OCI-LY3 (cell line): ENCODE measurements around the gene PCSK4.

Source experiments
- CTCF ChIP-seq: fragments of 200-600, 300-600 bp; sonication (generic); IDR thresholded peaks from 2 replicates; pipeline ENCODE4 v1.5.1; 2014; ENCODE audit warnings: antibody characterized with exemption, low read length, low read depth
- EZH2phosphoT487 ChIP-seq: fragments of 200-600 bp; shearing (Covaris generic); IDR thresholded peaks from 2 replicates; pipeline ENCODE4 v1.6.1; 2018; ENCODE audit warnings: antibody characterized with exemption, mixed run types, low read depth

GRCh38 chr19:1474011-1474764 lies 16.0 kb downstream of the PCSK4 start:
- TF ChIP-seq CTCF, result no peak
- no peak for TF ChIP-seq EZH2phosphoT487
